ENCODE results near the gene RARA. TPM values are rescaled to one million over a fixed set of nuclear protein-coding genes. Genes with fewer than 3 reads are reported as not detected.

Gene RARA
- total RNA-seq, 1 experiment from 2014 or later, result 35.1 TPM

GRCh38 chr17:40297511-40297910 is 11.5 kb upstream of the RARA start:
- H3K27ac ChIP-seq (ENCODE audit: low read depth, low read length), result no peak overlapping the region
- POLR2A ChIA-PET, result no interaction called here
- H3K4me3 ChIP-seq (replicated peaks in 1 of 2; ENCODE audit: low read depth in 1 of 2, low read length in 2 of 2), result no peak overlapping the region
- intact Hi-C loops (cut with micrococcal nuclease), result no loop called here
- DNase-seq (ENCODE audit: low read depth, low spot score) (no peak), ATAC-seq (no peak)
- H3K9ac ChIP-seq (ENCODE audit: low read length), result no peak overlapping the region
- peaks cover 58 to 89% of the 10 kb centered on the region in 2 experiments for H3K36me3 ChIP-seq (ENCODE audit: control insufficient read depth in 1 of 2, insufficient read depth in 2 of 2, low read length in 2 of 2)
- H3K4me1 ChIP-seq (ENCODE audit: control insufficient read depth in 1 of 2, insufficient read depth in 2 of 2, low read length in 2 of 2), result no peaks in the 10 kb centered on the region
- H3K27me3 ChIP-seq (ENCODE audit: insufficient read depth, low read length), result no peaks in the 10 kb centered on the region
- CTCF ChIA-PET, result no interaction called here
- H3K9me2 ChIP-seq (ENCODE audit: insufficient read depth), result no peaks in the 10 kb centered on the region
- H3K4me2 ChIP-seq (ENCODE audit: low read length), result no peak overlapping the region
- H3K79me2 ChIP-seq (ENCODE audit: insufficient read depth, low read length), result peaks cover 59% of the 10 kb centered on the region
- RAD21 ChIA-PET (ENCODE audit: low non-redundant PET in 1 of 2, low total read pairs in 2 of 2, uncharacterized antibody in 2 of 2, unreplicated experiment in 2 of 2), result no interaction called here
- no peaks in the 10 kb centered on the region for H3K9me3 ChIP-seq (ENCODE audit: control insufficient read depth in 1 of 2, insufficient read depth in 1 of 2, low read depth in 1 of 2, low read length in 2 of 2)
- peaks cover 5% of the 10 kb centered on the region; the same call in 1 of the 2 replicates for H4K20me1 ChIP-seq (ENCODE audit: insufficient read depth)
- H2AFZ ChIP-seq (ENCODE audit: low read depth, low read length, poor library complexity, severe bottlenecking), result no peak overlapping the region
- no peak for TF ChIP-seq POLR2A (IDR thresholded peaks at IDR 0.05; ENCODE audit: borderline replicate concordance, extremely low read depth, insufficient read depth, insufficient read length)
- TF ChIP-seq ZFX (IDR thresholded peaks at IDR 0.05), result no peak
- no peak for TF ChIP-seq FOSL1 (IDR thresholded peaks at IDR 0.05; ENCODE audit: low read depth)
- no TSS peak for BruUV-seq (replicated peaks)

GRCh38 chr17:40298726-40299125 is 10.3 kb upstream of the RARA start:
- peaks cover 0 to 3% of the 10 kb centered on the region in 2 experiments; a peak in 1 of 4 replicates for H3K4me1 ChIP-seq (ENCODE audit: control insufficient read depth in 1 of 2, insufficient read depth in 2 of 2, low read length in 2 of 2)
- H4K20me1 ChIP-seq (ENCODE audit: insufficient read depth), result peaks cover 16% of the 10 kb centered on the region; the same call in 1 of the 2 replicates
- CTCF ChIA-PET, result interaction anchor here (1.5 to 10.5 kb wide), 2 partner anchors 55 to 59 kb away, joined by 4 to 107 read pairs; no protein-coding TSS in a partner anchor
- H3K36me3 ChIP-seq (ENCODE audit: control insufficient read depth in 1 of 2, insufficient read depth in 2 of 2, low read length in 2 of 2), result peaks cover 57 to 91% of the 10 kb centered on the region in 2 experiments
- H3K4me2 ChIP-seq (ENCODE audit: low read length), result no peak overlapping the region
- H3K9ac ChIP-seq (ENCODE audit: low read length), result no peak overlapping the region
- no peaks in the 10 kb centered on the region for H3K27me3 ChIP-seq (ENCODE audit: insufficient read depth, low read length)
- H3K9me2 ChIP-seq (ENCODE audit: insufficient read depth), result no peaks in the 10 kb centered on the region
- DNase-seq (ENCODE audit: low read depth, low spot score) (no peak), ATAC-seq (no peak)
- no peak overlapping the region for H3K27ac ChIP-seq (ENCODE audit: low read depth, low read length)
- no peak overlapping the region for H2AFZ ChIP-seq (ENCODE audit: low read depth, low read length, poor library complexity, severe bottlenecking)
- RAD21 ChIA-PET (ENCODE audit: low non-redundant PET in 1 of 2, low total read pairs in 2 of 2, uncharacterized antibody in 2 of 2, unreplicated experiment in 2 of 2), result no interaction called here
- no TSS peak for BruUV-seq (replicated peaks)
- H3K9me3 ChIP-seq (ENCODE audit: control insufficient read depth in 1 of 2, insufficient read depth in 1 of 2, low read depth in 1 of 2, low read length in 2 of 2), result no peaks in the 10 kb centered on the region
- peaks cover 62% of the 10 kb centered on the region for H3K79me2 ChIP-seq (ENCODE audit: insufficient read depth, low read length)
- no peak overlapping the region for H3K4me3 ChIP-seq (replicated peaks in 1 of 2; ENCODE audit: low read depth in 1 of 2, low read length in 2 of 2)
- POLR2A ChIA-PET, result interaction anchor here (1.7 kb wide), 1 partner anchor 8 kb away, joined by 3 read pairs; no protein-coding TSS in a partner anchor
- intact Hi-C loops (cut with micrococcal nuclease), result no loop called here
- TF ChIP-seq REST (IDR thresholded peaks at IDR 0.05; ENCODE audit: low read depth) (no peak), CBX3 (IDR thresholded peaks at IDR 0.05; ENCODE audit: low read depth) (no peak), POLR2AphosphoS5 (IDR thresholded peaks at IDR 0.05; ENCODE audit: low read depth, low read length) (no peak), ELF1 (IDR thresholded peaks at IDR 0.05; ENCODE audit: borderline replicate concordance, low read depth) (no peak), ZFX (IDR thresholded peaks at IDR 0.05) (no peak), MAX (IDR thresholded peaks at IDR 0.05) (no peak), ATF3 (IDR thresholded peaks at IDR 0.05) (no peak), SIN3A (IDR thresholded peaks at IDR 0.05; ENCODE audit: low read depth) (no peak), CEBPB (IDR thresholded peaks at IDR 0.05; ENCODE audit: low read depth) (no peak), SP1 (IDR thresholded peaks at IDR 0.05; ENCODE audit: low read depth) (no peak), YY1 (IDR thresholded peaks at IDR 0.05; ENCODE audit: extremely low read depth, insufficient replicate concordance, low read depth, low read length) (no peak), SRF (IDR thresholded peaks at IDR 0.05; ENCODE audit: low read depth) (no peak), RAD21 (IDR thresholded peaks at IDR 0.05; ENCODE audit: low read depth) (no peak), CTCF (IDR thresholded peaks at IDR 0.05 in 2 of 3, conservative IDR thresholded peaks at IDR 0.05 in 1 of 3; ENCODE audit: borderline replicate concordance in 1 of 3, insufficient read depth in 1 of 3, low read depth in 2 of 3, low read length in 2 of 3) (no peak), JUND (IDR thresholded peaks at IDR 0.05) (no peak)

Data from HCT116 (cell line).